Activated CD8-positive, alpha-beta memory T cell treated with anti-CD3 and anti-CD28 coated beads for 48 hours (primary cell): ENCODE measurements around the gene AFMID.

Experiments used
- DNase-seq, 3 experiments: peaks; one replicate each; pipeline ENCODE4 v3.0.0-alpha.2; 2020; ENCODE audit warnings: low read depth in 2 of 3, low spot score in 2 of 3

AFMID gene

DNA sequence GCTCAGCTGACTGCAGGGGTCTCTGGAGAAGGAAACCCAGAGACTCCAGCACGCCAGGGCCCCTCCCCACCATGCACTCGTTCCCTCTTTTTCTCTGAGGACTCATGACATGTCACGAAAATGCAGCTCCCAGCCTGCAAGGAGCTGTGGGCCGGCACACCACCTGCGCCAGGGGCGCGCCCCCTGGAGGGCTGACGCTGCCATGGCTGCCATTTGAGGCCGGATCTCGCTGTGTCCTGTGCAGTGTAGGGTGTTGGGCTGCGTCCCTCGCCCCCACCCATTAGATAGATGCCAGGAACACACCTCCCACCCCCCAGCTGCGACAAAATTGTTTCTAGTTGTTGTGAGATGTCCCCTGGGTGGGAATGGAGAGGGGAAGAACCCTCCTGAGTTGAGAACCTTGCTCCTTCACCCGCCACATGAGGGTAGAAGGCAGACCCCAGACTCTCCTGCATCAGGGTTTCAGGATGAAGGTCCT is 10.6 kb upstream of the AFMID start:
- peak; percentile 47 to 65 (median 61) for DNase-seq

GRCh38 chr17:78179372-78179771 is 7.8 kb upstream of the AFMID start:
- DNase-seq, result no peak

- no peak for DNase-seq
Observed at GRCh38 chr17:78180083-78180482, 7.1 kb upstream of the AFMID start.

GRCh38 chr17:78180508-78180907 is 6.7 kb upstream of the AFMID start:
- DNase-seq, result no peak

DNA sequence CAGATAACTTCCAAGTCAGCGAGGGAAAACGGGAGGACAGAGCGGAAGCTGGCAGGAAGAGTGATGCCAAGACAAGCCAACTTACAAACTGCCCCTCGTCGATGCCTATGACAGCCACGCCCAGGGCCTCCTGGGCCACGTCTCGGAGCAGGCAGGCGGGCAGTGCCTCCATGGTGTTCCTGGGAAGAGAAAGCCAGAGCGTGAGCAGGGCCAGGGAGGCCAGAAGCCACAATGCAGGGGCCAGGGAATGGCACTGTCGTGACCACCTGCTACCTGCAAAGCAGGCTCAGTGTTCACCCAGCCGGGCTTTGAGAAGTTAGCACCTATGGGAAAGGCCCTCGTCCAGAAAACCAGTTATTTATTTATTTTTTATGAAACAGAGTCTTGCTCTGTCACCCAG is 4.7 kb upstream of the AFMID start:
- no peak for DNase-seq

GRCh38 chr17:78183916-78184315 is 3.2 kb upstream of the AFMID start:
- no peak for DNase-seq

GRCh38 chr17:78184351-78184750 is 2.8 kb upstream of the AFMID start:
- no peak for DNase-seq

- no peak for DNase-seq
Observed at GRCh38 chr17:78184868-78185267, 2.3 kb upstream of the AFMID start.

DNA sequence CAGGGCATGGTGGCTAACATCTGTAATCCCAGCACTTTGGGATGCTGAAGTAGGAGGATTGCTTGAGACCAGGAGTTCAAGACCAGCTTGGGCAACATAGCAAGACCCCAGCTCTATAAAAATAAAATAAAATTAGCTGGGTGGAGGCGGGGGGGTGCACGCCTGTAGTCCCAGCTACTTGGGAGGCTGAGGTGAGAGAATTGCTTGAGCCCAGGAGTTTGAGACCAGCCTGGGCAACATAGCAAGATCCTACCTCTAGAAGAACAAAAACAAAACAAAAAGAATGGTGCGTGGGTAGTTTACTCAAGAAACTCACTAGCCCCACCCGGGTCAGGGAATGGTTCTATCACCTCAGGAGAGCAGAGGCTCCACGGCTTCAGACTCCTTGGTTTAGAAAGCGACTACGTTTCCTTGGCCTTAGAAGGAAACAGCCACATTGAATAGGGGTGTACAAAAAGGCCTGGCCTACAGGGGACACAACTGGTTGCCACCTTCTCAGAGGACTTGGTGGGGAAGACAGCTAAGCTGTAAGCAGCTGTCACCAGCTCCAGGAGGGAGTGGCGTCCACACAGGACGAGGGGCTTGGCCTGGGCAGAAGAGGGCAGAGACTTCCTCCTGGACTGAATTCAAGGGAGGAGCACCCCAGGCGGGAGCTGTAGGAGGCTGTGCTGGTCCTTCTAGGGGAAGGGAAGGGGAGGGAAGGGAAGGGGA is 1.0 kb upstream of the AFMID start:
- DNase-seq, result no peak

DNA sequence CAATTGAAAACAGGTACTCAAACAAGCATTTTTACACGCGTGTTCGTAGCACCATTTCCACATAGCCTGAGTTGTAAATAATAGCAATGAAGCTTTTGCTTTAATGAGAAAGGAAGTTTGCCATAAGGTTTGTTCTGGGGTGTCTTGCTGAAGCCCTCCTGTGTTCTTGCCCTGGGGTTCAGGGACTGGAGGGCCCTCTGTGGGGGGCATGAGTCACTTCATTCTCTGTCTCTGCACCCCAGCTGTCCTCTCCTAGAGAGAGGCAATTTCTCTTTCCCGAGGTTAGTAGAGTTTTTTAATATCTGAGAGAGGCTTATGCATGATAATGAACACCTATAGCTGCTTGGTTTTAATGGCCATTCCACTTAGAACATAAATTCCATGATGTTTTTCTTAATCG is 9.6 kb downstream of the AFMID start:
- no peak for DNase-seq

GRCh38 chr17:78197147-78197832 is 10.1 kb downstream of the AFMID start:
- no peak for DNase-seq

DNA sequence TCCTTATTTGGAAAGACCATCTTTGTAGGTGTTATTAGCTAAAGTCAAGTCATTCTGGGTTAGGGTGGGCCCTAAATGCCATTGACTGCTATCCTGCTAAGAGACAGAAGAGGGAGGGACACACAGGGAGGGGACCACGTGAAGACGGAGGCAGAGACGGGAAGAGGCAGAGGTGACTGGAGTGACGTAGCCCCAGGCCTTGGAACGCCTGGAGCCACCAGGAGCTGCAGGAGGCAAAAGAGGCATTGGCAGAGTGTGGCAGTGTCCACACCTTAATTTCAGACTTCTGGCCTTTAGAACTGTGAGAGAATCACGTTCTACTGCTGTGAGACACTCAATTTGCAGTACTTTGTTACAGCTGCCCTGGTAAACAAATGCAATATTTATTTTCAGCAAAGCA is 13.3 kb downstream of the AFMID start:
- no peak for DNase-seq

GRCh38 chr17:78202666-78203065 is 15.5 kb downstream of the AFMID start:
- DNase-seq, result no peak

- no peak for DNase-seq
Observed at GRCh38 chr17:78204387-78205123, 17.4 kb downstream of the AFMID start.

DNA sequence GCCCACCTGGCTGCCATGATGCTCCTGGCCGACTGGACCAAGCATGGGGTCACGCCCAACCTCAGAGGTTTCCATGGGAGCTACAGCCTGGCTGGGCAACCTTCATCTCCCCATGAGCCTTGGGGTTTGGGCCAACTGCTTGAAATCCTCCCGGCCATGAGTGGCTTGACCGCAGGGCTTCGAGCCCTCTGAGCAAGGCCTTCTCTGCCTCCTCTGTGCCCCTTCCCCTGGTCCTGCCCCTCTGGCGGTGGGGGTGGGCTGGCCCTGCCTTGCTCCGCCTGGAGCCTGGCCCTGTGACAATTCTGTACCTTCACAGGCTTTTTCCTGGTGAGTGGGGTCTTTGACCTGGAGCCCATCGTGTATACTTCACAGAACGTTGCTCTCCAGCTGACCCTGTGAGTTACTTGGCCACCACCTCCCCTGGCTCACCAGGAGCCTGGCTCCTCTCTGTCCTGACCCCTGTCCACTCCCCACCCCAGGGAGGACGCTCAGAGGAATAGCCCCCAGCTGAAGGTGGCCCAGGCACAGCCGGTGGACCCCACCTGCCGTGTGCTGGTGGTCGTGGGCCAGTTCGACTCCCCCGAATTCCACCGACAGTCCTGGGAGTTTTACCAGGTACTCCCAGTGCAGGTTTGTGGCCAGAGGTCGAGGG is 18.1 kb downstream of the AFMID start:
- no peak for DNase-seq

DNA sequence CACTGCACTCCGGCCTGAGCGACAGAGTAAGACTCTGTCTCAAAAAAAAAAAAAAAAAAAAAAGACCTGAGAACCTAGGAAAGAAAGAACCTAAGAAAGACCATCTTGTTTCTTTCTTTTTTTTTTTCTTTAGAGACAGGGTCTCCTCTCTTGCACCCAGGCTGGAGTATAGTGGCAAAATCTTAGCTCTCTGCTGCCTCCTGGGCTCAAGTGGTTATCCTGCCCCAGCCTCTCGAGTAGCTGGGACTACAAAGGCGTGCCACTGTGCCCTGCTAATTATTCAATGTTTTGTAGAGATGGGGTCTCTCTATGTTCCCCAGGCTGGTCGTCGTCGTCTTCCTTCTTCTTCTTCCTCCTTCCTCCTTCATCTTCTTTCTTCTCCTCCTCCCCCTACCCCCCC is 19.1 kb downstream of the AFMID start:
- no peak for DNase-seq

DNA sequence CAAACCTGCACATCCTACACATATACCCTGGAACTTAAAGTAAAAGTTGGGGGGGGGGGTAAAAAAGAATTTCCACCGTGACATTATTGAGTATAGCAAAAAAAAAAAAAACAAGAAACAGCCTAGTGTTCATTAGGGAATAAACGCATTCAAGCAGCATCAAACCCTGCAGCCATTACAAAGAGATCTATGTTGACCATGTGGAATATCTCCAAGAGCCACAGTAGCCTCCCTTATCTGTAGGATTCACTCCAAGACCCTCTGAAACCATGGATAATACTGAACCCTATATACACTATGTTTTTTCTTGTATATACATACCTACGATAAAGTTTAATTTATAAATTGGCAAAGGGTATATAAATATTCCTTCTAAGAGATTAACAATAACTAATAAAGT is 21.3 kb downstream of the AFMID start:
- DNase-seq, result no peak

- DNase-seq, result no peak
Observed at GRCh38 chr17:78210111-78210510, 22.9 kb downstream of the AFMID start.

GRCh38 chr17:78211032-78211431 is 23.9 kb downstream of the AFMID start:
- no peak for DNase-seq

DNA sequence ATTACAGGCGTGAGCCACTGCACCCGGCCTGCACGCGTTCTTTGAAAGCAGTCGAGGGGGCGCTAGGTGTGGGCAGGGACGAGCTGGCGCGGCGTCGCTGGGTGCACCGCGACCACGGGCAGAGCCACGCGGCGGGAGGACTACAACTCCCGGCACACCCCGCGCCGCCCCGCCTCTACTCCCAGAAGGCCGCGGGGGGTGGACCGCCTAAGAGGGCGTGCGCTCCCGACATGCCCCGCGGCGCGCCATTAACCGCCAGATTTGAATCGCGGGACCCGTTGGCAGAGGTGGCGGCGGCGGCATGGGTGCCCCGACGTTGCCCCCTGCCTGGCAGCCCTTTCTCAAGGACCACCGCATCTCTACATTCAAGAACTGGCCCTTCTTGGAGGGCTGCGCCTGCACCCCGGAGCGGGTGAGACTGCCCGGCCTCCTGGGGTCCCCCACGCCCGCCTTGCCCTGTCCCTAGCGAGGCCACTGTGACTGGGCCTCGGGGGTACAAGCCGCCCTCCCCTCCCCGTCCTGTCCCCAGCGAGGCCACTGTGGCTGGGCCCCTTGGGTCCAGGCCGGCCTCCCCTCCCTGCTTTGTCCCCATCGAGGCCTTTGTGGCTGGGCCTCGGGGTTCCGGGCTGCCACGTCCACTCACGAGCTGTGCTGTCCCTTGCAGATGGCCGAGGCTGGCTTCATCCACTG is 27.0 kb downstream of the AFMID start, which contains the start of gene BIRC5:
Gene BIRC5, plus strand, starts transcription at position 238 of the 690 bp plus-strand sequence. Its CDS starts 64 bp downstream, at position 302.
- peak; percentile 79 to 89 (median 81) for DNase-seq

DNA sequence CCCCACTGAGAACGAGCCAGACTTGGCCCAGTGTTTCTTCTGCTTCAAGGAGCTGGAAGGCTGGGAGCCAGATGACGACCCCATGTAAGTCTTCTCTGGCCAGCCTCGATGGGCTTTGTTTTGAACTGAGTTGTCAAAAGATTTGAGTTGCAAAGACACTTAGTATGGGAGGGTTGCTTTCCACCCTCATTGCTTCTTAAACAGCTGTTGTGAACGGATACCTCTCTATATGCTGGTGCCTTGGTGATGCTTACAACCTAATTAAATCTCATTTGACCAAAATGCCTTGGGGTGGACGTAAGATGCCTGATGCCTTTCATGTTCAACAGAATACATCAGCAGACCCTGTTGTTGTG is 27.5 kb downstream of the AFMID start:
- no peak for DNase-seq
